ENCODE measurements around the gene FBN3. TPM values are rescaled to one million over a fixed set of nuclear protein-coding genes. Genes with fewer than 3 reads are reported as not detected.

Gene FBN3
- total RNA-seq, 1 experiment from 2014 or later = 0.10 TPM

DNA sequence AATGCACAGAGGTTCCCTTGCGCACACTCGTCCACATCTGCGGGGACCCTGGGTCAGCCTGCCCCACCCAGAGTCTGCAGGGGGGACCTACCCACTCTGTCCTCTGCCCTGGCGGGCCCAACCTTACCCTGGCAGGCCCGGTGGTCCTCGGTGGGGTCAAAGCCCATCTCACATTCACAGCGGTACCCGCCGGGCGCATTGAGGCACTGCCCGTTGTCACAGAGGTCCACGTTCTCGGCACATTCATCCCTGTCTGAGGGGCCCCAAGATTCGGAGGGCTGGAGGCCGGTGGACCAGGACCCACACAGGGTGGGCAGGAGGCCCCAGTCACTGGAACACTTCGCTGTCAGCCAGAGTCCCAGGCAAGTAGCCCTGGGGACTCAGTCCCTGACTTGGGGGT lies 38.5 kb downstream of the FBN3 start:
- DNase-seq (ENCODE audit: low read depth, low spot score) (no peak), ATAC-seq (no peak)
- Histone ChIP-seq H3K27me3 (ENCODE audit: control insufficient read depth, insufficient read depth, low read length) (no peaks in the 10 kb centered on the region), H3K9me3 (ENCODE audit: control insufficient read depth, insufficient read depth, low read depth, low read length) (no peaks in the 10 kb centered on the region), H3K27ac (ENCODE audit: low read length) (no peak overlapping the region), H3K4me3 (ENCODE audit: low read depth in 2 of 2, low read length in 2 of 2) (no peak overlapping the region), H3K36me3 (ENCODE audit: control insufficient read depth, insufficient read depth, low read length) (no peaks in the 10 kb centered on the region), H3K4me1 (ENCODE audit: control insufficient read depth, insufficient read depth, low read length) (0 out of 2 replicates have a peak, but pooled peaks cover 2% of the 10 kb centered on the region)
- TF ChIP-seq SIN3A (IDR thresholded peaks at IDR 0.05; ENCODE audit: borderline replicate concordance, insufficient read depth, low read depth, low read length) = no peak
- TF ChIP-seq, protein P1, sequence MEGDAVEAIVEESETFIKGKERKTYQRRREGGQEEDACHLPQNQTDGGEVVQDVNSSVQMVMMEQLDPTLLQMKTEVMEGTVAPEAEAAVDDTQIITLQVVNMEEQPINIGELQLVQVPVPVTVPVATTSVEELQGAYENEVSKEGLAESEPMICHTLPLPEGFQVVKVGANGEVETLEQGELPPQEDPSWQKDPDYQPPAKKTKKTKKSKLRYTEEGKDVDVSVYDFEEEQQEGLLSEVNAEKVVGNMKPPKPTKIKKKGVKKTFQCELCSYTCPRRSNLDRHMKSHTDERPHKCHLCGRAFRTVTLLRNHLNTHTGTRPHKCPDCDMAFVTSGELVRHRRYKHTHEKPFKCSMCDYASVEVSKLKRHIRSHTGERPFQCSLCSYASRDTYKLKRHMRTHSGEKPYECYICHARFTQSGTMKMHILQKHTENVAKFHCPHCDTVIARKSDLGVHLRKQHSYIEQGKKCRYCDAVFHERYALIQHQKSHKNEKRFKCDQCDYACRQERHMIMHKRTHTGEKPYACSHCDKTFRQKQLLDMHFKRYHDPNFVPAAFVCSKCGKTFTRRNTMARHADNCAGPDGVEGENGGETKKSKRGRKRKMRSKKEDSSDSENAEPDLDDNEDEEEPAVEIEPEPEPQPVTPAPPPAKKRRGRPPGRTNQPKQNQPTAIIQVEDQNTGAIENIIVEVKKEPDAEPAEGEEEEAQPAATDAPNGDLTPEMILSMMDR (IDR thresholded peaks at IDR 0.05) = no peak
- no peak for TF ChIP-seq POLR2AphosphoS5 (IDR thresholded peaks at IDR 0.05; ENCODE audit: low read depth, low read length)
- TF ChIP-seq, protein P2, sequence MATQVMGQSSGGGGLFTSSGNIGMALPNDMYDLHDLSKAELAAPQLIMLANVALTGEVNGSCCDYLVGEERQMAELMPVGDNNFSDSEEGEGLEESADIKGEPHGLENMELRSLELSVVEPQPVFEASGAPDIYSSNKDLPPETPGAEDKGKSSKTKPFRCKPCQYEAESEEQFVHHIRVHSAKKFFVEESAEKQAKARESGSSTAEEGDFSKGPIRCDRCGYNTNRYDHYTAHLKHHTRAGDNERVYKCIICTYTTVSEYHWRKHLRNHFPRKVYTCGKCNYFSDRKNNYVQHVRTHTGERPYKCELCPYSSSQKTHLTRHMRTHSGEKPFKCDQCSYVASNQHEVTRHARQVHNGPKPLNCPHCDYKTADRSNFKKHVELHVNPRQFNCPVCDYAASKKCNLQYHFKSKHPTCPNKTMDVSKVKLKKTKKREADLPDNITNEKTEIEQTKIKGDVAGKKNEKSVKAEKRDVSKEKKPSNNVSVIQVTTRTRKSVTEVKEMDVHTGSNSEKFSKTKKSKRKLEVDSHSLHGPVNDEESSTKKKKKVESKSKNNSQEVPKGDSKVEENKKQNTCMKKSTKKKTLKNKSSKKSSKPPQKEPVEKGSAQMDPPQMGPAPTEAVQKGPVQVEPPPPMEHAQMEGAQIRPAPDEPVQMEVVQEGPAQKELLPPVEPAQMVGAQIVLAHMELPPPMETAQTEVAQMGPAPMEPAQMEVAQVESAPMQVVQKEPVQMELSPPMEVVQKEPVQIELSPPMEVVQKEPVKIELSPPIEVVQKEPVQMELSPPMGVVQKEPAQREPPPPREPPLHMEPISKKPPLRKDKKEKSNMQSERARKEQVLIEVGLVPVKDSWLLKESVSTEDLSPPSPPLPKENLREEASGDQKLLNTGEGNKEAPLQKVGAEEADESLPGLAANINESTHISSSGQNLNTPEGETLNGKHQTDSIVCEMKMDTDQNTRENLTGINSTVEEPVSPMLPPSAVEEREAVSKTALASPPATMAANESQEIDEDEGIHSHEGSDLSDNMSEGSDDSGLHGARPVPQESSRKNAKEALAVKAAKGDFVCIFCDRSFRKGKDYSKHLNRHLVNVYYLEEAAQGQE (IDR thresholded peaks at IDR 0.05; ENCODE audit: insufficient read depth in 1 of 2, low read depth in 2 of 2, low read length in 1 of 2) = no peak
- TF ChIP-seq TCF7L2 (IDR thresholded peaks at IDR 0.05; ENCODE audit: low read depth, low read length) = no peak
- BruUV-seq (replicated peaks) = no TSS peak
- intact Hi-C loops (cut with micrococcal nuclease; ENCODE audit: unreplicated experiment) = no loop called here
- CTCF ChIA-PET = no interaction called here
- POLR2A ChIA-PET = no interaction called here
- in situ Hi-C loops (cut with HindIII; ENCODE audit: low pct_unique_long_range_greater_than_20kb, low sequenced_read_pairs) = no loop called here

DNA sequence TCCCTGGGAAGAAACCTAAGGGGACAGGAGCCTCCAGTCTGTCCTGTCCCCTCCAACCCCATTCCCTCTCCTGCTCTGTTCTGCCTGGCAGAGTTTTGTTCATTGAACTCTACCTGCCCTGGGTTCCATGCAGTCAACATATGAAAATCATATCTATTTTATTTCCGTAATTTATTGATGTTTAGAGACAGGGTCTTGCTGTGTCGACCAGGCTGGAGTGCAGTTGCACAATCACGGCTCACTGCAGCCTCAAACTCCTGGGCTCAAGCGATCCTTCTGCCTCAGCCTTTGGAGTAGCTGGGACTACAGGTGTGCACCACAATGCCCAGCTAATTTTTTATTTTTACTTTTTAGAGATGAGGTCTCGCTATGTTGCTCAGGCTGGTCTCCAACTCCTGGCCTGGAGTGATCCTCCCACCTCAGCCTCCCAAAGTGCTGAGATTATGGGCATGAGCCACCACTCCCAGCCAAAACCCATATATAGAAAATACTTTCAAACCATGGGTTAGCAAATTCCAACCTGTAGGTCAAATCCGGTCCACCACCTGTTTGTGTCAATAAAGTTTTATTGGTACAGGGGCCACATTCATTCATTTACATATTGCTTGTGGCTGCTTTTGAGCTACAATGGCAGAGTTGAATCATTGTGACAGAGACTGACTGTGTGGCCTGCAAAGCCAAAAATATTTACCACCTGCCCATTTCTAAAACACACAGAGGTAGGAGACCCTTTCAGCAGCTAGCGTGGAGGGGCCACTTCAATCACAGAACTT lies 39.3 kb downstream of the FBN3 start:
- no TSS peak for BruUV-seq (replicated peaks)
- Histone ChIP-seq H3K4me1 (ENCODE audit: control insufficient read depth, insufficient read depth, low read length) (0 out of 2 replicates have a peak, but pooled peaks cover 2% of the 10 kb centered on the region), H3K27ac (ENCODE audit: low read length) (no peak overlapping the region), H3K27me3 (ENCODE audit: control insufficient read depth, insufficient read depth, low read length) (no peaks in the 10 kb centered on the region), H3K9me3 (ENCODE audit: control insufficient read depth, insufficient read depth, low read depth, low read length) (no peaks in the 10 kb centered on the region), H3K4me3 (ENCODE audit: low read depth in 2 of 2, low read length in 2 of 2) (no peak overlapping the region), H3K36me3 (ENCODE audit: control insufficient read depth, insufficient read depth, low read length) (no peaks in the 10 kb centered on the region)
- CTCF ChIA-PET = interaction anchor here (0.5 kb wide), 1 partner anchor 166 kb away, joined by 3 read pairs; no protein-coding TSS in a partner anchor
- intact Hi-C loops (cut with micrococcal nuclease; ENCODE audit: unreplicated experiment) = no loop called here
- no peak for ATAC-seq
- TF ChIP-seq POLR2AphosphoS5 (IDR thresholded peaks at IDR 0.05; ENCODE audit: low read depth, low read length) = no peak
- TF ChIP-seq, protein P1 (IDR thresholded peaks at IDR 0.05) = no peak
- no peak for TF ChIP-seq TCF7L2 (IDR thresholded peaks at IDR 0.05; ENCODE audit: low read depth, low read length)
- no peak for TF ChIP-seq SIN3A (IDR thresholded peaks at IDR 0.05; ENCODE audit: borderline replicate concordance, insufficient read depth, low read depth, low read length)
- TF ChIP-seq, protein P2 (IDR thresholded peaks at IDR 0.05; ENCODE audit: insufficient read depth in 1 of 2, low read depth in 2 of 2, low read length in 1 of 2) = no peak
- in situ Hi-C loops (cut with HindIII; ENCODE audit: low pct_unique_long_range_greater_than_20kb, low sequenced_read_pairs) = no loop called here
- POLR2A ChIA-PET = no interaction called here
- DNase-seq (ENCODE audit: low read depth, low spot score) = no peak

Measured in Panc1 (cell line).